ENCODE measurements around the gene CMTM7.
A peak's percentile ranks its signal among the peaks of the same experiment; 100 is the strongest.
"Not testable (repeated sequence)": the region's sequence is repeated elsewhere in the genome, so short reads cannot be mapped to it uniquely, and the experiment has no call there.

CMTM7 gene

GRCh38 chr3:32460817-32461496, 69.3 kb downstream of the CMTM7 start:
- DNase-seq = not testable (repeated sequence)

- DNase-seq = not testable (repeated sequence)
Measured at GRCh38 chr3:32462191-32462986, 70.7 kb downstream of the CMTM7 start.

GRCh38 chr3:32463415-32463814, 71.8 kb downstream of the CMTM7 start:
- not testable (repeated sequence) for DNase-seq

GRCh38 chr3:32464726-32465125, 73.1 kb downstream of the CMTM7 start:
- DNase-seq = not testable (repeated sequence)

- not testable (repeated sequence) for DNase-seq
Measured at GRCh38 chr3:32466808-32467207, 75.2 kb downstream of the CMTM7 start.

DNA sequence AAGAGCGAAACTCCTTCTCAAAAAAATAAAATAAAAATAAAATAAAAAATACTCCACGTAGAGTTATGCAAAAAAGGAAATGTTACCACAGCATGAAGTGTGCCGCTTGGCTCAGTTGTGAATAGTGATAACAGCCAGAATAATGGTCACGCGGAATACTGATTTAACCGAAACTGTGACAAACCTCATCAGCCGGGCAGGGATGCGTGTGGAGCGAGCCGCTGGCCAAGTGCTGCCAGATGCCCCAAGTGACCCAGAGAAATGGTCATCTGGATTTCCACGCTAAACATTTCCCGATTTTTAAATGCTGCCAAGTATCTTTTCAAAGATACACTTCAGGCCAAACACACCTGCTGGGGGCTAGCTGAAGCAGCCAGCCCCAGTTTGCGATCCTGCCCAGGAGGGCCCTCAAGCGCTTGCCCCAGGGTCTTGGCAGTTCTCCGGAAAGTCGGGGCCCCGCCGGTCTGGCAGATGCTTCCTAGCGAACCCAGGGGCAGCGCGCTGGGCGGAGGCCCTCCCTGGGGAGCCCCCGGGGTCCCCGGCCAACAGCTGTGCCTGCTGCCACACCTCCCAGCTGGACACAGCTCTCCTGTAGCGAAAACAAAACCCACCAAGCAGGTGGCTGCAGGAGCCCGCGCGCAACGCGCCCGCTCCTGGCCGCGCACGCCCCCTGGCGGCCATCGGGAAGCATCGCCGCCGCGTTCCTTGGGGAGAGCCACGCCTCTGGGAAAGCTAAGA, 75.8 kb downstream of the CMTM7 start:
- peak; percentile 44 for DNase-seq

DNA sequence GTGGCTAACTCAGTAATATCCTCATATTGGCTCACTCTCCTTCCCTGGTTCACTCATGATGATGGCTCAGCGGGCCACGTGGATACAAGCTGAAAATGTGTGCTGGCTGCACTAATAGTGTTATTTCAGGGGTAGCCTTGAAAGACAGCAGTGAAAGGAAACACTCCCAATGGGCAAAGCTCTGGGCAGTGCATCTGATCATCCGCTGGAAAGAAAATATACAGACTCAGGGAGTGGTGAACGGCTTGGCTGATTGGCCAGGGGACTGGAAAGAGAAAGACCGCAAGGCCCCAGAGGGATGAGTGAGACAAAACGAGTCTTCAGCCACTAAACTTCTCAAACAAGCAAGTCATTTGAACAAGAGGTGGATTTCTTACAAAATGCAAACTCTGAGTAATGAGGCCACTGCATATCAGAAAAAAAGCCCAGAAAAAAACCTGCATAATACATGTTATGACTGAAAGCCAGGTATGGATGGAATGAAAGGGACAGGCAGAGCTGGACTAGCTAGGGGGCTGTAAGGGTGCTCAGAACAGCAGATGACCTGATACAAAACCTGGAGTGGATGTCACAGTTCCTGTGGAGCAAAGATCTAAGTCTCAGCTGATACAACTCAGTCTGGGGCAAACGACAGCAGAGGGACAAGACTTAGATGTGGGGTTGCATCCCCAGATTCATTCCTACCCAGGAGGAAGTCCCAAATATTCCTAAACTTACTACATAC, 77.7 kb downstream of the CMTM7 start:
- no peak for DNase-seq

- DNase-seq = no peak
Measured at GRCh38 chr3:32470362-32470761, 78.7 kb downstream of the CMTM7 start.

- DNase-seq = no peak
Measured at GRCh38 chr3:32471246-32471645, 79.6 kb downstream of the CMTM7 start.

- not testable (repeated sequence) for DNase-seq
Measured at GRCh38 chr3:32472151-32472550, 80.5 kb downstream of the CMTM7 start.

DNA sequence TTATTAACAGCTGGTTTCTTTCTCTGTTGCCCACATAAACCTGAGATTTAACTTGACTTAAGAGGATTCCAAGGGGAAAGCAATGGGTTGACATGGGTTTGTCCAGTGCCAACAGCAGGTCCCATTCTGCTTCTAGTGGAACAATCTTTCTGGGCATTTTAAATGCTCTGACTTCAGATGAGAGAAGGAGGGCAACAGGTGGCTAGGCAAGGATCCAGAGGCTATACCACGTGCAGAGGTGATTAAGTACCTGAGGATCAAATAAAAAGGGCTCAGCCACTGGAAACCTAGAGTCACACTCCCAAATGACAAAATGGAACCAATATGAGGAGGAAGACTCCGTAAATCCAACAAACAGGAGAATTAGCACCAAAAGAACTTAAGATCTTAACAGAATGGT, 82.5 kb downstream of the CMTM7 start:
- DNase-seq = no peak

DNA sequence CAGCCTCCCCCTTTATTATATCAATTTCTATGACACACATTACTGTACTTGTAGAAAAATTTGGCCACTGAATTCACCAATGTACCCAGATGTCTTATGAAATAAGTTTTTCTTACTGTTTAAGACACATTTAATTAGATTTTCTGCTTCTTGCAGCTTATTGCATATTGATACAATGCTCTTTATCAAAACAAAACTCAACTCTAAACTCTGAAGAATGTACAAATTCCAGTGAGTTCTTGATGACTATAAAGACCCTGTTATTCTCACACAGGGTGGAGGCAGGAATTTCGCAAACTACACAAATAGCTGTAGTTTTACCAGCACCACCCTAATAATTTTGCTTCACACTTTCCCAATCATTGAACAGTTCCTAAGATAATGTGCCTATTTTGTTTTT, 89.0 kb downstream of the CMTM7 start:
- no peak for DNase-seq

- DNase-seq = no peak
Measured at GRCh38 chr3:32481791-32482631, 90.4 kb downstream of the CMTM7 start.

DNA sequence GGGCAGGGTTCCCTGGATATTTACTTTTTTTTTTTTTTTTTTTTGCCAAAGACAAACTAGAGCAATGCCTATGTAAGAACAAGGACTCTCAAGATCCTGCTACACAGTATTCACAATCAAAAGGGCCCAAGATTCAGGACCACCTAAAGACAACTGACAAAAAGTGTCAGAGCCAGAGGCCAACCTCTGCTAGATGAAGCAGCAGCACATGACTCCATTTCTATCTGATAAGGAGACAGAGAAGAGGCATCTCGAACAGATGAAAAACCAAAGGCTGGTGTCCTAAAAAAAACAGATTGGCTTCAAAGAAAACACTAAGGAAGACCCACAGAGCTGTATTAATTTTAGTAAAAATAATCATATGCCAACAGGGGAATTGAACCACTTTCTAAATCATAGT, 91.0 kb downstream of the CMTM7 start:
- no peak for DNase-seq

DNA sequence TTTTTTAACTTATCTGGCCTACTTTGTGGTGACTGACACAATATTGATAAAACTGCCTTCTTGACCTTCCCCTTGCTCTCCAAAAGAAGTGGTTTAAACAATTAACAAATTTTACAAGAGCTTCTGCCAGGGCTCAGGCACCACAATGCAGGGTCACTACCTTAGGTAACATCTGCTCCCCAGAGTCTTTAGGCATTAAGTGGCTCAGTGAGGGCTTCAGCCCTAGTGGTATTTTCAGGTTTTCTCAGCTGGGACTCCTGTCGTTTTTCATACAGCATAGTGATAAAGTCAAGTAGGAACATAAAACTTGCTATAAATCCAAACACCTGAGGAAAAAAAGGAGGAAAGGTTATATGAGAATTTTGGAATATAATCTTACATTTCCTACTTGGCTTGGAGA, 92.1 kb downstream of the CMTM7 start:
- DNase-seq = no peak

DNA sequence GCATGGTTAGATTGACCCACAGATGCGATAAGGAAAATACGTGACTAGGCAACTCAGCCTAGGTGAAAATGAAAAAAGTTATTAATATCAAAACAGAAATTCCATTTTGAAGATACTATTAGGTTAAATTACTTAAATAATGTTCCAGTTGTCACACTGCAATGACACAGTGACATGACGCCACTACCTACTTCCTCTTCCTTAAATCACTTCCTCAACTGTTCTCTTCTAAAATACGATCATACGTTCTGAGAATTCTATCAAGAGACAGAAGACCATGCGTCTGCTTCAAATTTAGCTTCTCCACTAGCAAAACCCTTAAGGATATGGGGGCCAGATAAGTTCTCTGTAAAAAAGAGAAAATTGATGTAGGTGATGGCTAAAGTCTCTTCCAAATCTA, 92.8 kb downstream of the CMTM7 start:
- DNase-seq = no peak

GRCh38 chr3:32487781-32488473, 96.3 kb downstream of the CMTM7 start:
- DNase-seq = no peak

DNA sequence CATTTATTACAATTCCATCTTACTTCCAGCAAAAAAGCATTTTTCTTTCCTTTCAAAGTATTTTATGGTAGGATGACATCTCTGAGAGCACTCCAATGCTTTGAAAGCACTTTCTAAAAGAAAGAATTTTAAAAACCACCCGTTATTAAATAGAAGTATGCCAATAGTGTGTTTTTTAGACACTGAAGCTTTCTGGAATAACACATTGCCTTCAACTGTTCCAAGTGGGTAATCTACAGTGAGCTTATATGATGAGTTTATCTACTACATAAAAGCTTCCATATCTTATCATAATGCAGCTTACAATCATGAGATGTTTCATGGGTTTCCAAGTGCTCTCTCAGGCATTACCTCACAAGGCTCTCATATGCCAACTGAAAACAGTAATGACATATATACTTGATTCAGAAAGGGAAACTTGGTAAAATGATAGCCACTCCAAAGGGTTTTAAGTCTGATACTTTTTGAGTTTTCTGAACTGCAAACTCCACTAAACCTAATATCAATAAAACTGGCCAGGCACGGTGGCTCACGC, 96.9 kb downstream of the CMTM7 start:
- no peak for DNase-seq

DNA sequence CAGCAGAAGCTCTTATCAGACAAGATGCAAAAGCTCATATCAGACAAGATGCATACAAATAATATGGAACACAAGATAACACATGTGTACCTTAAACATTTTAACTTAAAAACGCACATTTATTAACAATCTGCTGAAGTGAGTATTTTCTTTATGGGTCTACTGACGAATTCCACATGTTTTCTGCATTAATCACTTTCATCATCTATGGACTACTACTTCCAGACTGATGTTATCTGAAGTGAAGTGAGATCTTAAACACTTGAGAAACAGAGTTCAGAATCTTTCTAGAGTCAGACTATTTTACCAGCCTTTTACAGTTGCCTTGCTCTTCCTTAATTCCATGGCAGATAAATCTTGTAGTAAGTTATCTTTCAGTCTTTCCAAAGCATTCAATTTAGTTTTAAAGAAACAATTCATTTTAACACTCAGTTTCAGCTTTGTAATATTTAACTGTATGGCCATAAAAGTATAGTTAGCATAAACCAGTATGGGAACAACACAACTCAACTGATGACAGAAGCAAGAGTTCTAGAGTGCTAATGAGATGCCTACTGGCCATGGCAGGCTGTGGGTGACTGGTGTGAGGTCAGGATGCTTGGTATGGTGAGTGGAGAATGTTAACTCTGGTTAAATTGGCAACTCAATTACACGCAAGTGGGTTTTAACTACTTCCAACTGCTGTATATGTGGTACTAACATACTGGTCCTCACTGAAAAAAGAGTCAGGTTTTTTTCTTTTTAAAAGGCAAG, 101.2 kb downstream of the CMTM7 start:
- DNase-seq = peak; percentile 44

Data from fibroblast of skin of abdomen (primary cell).